ENCODE results near the gene EEF1AKMT1. TPM values are rescaled to one million over a fixed set of nuclear protein-coding genes. Genes with fewer than 3 reads are reported as not detected.
"Not testable (repeated sequence)": the region's sequence is repeated elsewhere in the genome, so short reads cannot be mapped to it uniquely, and the experiment has no call there.

EEF1AKMT1 gene
- total RNA-seq, 1 donor from 2014 or later = 3.9 TPM

- intact Hi-C loops (cut with micrococcal nuclease) = no loop called here
- H3K4me3 Mint-ChIP-seq = no peak overlapping the region
- TF ChIP-seq CTCF (IDR thresholded peaks at IDR 0.05) = no peak
- peaks cover 38% of the 10 kb centered on the region for H3K36me3 Mint-ChIP-seq (ENCODE audit: low read depth)
- CTCF ChIA-PET = no interaction called here
- peaks cover 42% of the 10 kb centered on the region for H3K9me3 Mint-ChIP-seq
- H3K27ac Mint-ChIP-seq = no peak overlapping the region
- H3K27me3 Mint-ChIP-seq = no peaks in the 10 kb centered on the region
- no peaks in the 10 kb centered on the region for H3K4me1 Mint-ChIP-seq
- ATAC-seq (ENCODE audit: low read depth) = no peak
- POLR2A ChIA-PET = no interaction called here
- no peak for DNase-seq
These were observed 19.8 kb downstream of the EEF1AKMT1 start for GRCh38 chr13:20754009-20754408.

- H3K9me3 Mint-ChIP-seq = peaks cover 43% of the 10 kb centered on the region
- no peak for TF ChIP-seq CTCF (IDR thresholded peaks at IDR 0.05)
- no peaks in the 10 kb centered on the region for H3K27me3 Mint-ChIP-seq
- H3K27ac Mint-ChIP-seq = no peak overlapping the region
- intact Hi-C loops (cut with micrococcal nuclease) = no loop called here
- ChIA-PET CTCF (no interaction called here), POLR2A (no interaction called here)
- no peaks in the 10 kb centered on the region for H3K4me1 Mint-ChIP-seq
- DNase-seq (no peak), ATAC-seq (ENCODE audit: low read depth) (no peak)
- no peak overlapping the region for H3K4me3 Mint-ChIP-seq
- H3K36me3 Mint-ChIP-seq (ENCODE audit: low read depth) = peaks cover 19% of the 10 kb centered on the region
These were observed 24.4 kb downstream of the EEF1AKMT1 start for GRCh38 chr13:20749377-20749776.

- H3K4me3 Mint-ChIP-seq; POLR2A ChIA-PET; CTCF ChIA-PET; H3K27me3 Mint-ChIP-seq; intact Hi-C loops (cut with micrococcal nuclease); H3K27ac Mint-ChIP-seq; DNase-seq; H3K36me3 Mint-ChIP-seq (ENCODE audit: low read depth); H3K4me1 Mint-ChIP-seq; ATAC-seq (ENCODE audit: low read depth): not testable (repeated sequence)
- H3K9me3 Mint-ChIP-seq = peaks cover 10% of the 10 kb centered on the region
These were observed 29.8 kb downstream of the EEF1AKMT1 start for GRCh38 chr13:20743830-20744404.

GRCh38 chr13:20740021-20740420, 33.7 kb downstream of the EEF1AKMT1 start:
- intact Hi-C loops (cut with micrococcal nuclease) = no loop called here
- no peak overlapping the region for H3K4me3 Mint-ChIP-seq
- no peaks in the 10 kb centered on the region for H3K4me1 Mint-ChIP-seq
- DNase-seq (no peak), ATAC-seq (ENCODE audit: low read depth) (no peak)
- no peak overlapping the region for H3K27ac Mint-ChIP-seq
- CTCF ChIA-PET = no interaction called here
- no peaks in the 10 kb centered on the region for H3K27me3 Mint-ChIP-seq
- peaks cover 6% of the 10 kb centered on the region for H3K9me3 Mint-ChIP-seq
- POLR2A ChIA-PET = no interaction called here
- TF ChIP-seq CTCF (IDR thresholded peaks at IDR 0.05) = no peak
- H3K36me3 Mint-ChIP-seq (ENCODE audit: low read depth) = peaks cover 6% of the 10 kb centered on the region

GRCh38 chr13:20738616-20739015, 35.1 kb downstream of the EEF1AKMT1 start:
- DNase-seq (no peak), ATAC-seq (ENCODE audit: low read depth) (no peak)
- Mint-ChIP-seq H3K27me3 (no peaks in the 10 kb centered on the region), H3K4me1 (no peaks in the 10 kb centered on the region), H3K9me3 (peaks cover 2% of the 10 kb centered on the region), H3K4me3 (no peak overlapping the region), H3K27ac (no peak overlapping the region), H3K36me3 (ENCODE audit: low read depth) (peaks cover 8% of the 10 kb centered on the region)
- no peak for TF ChIP-seq CTCF (IDR thresholded peaks at IDR 0.05)
- ChIA-PET POLR2A (no interaction called here), CTCF (no interaction called here)
- intact Hi-C loops (cut with micrococcal nuclease) = no loop called here

Data from activated B cell treated with CpG ODN at 0.5 μM for 24 hours (primary cell).